Measurements from ENCODE around the gene SMAD5. TPM values are rescaled to one million over a fixed set of nuclear protein-coding genes. Genes with fewer than 3 reads are reported as not detected.

SMAD5 gene
- total RNA-seq, 1 donor from 2014 or later, result 68.5 TPM

DNA sequence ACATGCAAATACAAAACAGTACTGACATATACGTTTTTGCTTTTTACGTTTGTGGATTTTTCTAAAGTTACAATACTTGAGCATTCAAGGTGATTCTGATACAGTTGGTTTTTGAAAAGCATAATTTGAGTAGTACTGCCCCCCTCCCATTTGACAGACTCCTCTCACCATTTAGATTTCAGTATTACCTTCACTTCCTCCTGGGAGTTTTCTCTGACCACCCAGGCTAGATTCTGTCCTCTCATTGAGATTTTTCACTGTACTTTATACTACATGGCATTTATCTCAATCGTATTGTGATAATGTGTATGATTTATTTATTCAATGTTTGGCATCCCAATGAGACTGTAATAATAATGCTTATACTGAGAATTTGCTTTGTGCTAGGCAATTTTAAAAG, 32.8 kb upstream of the SMAD5 start:
- Mint-ChIP-seq H3K36me3 (ENCODE audit: low read depth, unreplicated experiment) (no peaks in the 10 kb centered on the region), H3K4me3 (ENCODE audit: unreplicated experiment) (no peak overlapping the region), H3K9me3 (ENCODE audit: unreplicated experiment) (peaks cover 4% of the 10 kb centered on the region), H3K27ac (ENCODE audit: unreplicated experiment) (no peak overlapping the region), H3K4me1 (ENCODE audit: unreplicated experiment) (peaks cover 12% of the 10 kb centered on the region), H3K27me3 (ENCODE audit: unreplicated experiment) (peaks cover 4% of the 10 kb centered on the region)
- TF ChIP-seq, protein P1, sequence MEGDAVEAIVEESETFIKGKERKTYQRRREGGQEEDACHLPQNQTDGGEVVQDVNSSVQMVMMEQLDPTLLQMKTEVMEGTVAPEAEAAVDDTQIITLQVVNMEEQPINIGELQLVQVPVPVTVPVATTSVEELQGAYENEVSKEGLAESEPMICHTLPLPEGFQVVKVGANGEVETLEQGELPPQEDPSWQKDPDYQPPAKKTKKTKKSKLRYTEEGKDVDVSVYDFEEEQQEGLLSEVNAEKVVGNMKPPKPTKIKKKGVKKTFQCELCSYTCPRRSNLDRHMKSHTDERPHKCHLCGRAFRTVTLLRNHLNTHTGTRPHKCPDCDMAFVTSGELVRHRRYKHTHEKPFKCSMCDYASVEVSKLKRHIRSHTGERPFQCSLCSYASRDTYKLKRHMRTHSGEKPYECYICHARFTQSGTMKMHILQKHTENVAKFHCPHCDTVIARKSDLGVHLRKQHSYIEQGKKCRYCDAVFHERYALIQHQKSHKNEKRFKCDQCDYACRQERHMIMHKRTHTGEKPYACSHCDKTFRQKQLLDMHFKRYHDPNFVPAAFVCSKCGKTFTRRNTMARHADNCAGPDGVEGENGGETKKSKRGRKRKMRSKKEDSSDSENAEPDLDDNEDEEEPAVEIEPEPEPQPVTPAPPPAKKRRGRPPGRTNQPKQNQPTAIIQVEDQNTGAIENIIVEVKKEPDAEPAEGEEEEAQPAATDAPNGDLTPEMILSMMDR (IDR thresholded peaks at IDR 0.05; ENCODE audit: unreplicated experiment), result no peak
- DNase-seq (ENCODE audit: low spot score), result no peak

DNA sequence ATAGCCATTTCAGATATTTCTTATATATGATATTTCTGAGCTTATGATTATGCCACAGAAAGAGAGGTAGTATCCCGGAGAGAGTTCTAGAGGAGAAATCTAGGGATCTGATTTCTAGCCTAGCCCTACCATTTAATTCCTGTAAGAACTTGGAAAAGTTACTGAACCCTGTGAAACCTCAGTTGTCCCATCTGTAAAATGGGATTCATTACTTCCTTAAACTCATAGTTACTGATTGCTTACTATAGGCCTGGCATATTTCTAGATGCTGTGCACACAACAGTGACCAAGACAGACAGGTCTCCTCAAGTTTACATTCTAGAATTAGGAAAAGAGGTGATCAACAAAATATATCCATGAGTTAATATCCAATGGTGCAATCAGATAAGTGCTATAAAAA, 30.8 kb upstream of the SMAD5 start:
- no peak for DNase-seq (ENCODE audit: low spot score)
- TF ChIP-seq, protein P1 (IDR thresholded peaks at IDR 0.05; ENCODE audit: unreplicated experiment), result no peak
- no peak overlapping the region for H3K4me3 Mint-ChIP-seq (ENCODE audit: unreplicated experiment)
- H3K9me3 Mint-ChIP-seq (ENCODE audit: unreplicated experiment), result peaks cover 4% of the 10 kb centered on the region
- no peak overlapping the region for H3K27ac Mint-ChIP-seq (ENCODE audit: unreplicated experiment)
- peaks cover 4% of the 10 kb centered on the region for H3K27me3 Mint-ChIP-seq (ENCODE audit: unreplicated experiment)
- H3K4me1 Mint-ChIP-seq (ENCODE audit: unreplicated experiment), result peaks cover 14% of the 10 kb centered on the region
- H3K36me3 Mint-ChIP-seq (ENCODE audit: low read depth, unreplicated experiment), result no peaks in the 10 kb centered on the region

DNA sequence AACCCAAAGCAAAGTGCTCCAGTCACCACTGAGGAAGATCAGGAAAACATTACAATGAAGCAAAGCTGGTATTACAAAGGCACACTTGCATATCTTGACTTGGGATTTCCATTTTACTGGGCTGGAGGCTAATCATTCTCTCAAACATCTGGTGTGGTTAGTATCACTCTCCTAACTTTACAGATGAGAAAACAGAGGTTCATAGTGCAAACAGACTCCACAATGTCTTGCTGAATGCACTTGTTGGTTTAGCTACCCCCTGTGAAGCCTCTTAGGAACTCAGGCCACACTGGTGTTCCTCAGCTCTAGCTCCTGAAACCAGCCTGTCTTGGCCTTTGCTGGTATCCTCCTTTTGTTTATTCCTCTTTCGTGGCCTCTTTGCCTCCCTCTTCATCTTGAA, 29.5 kb upstream of the SMAD5 start:
- Mint-ChIP-seq H3K9me3 (ENCODE audit: unreplicated experiment) (peaks cover 4% of the 10 kb centered on the region), H3K27ac (ENCODE audit: unreplicated experiment) (no peak overlapping the region), H3K4me3 (ENCODE audit: unreplicated experiment) (no peak overlapping the region), H3K36me3 (ENCODE audit: low read depth, unreplicated experiment) (no peaks in the 10 kb centered on the region), H3K27me3 (ENCODE audit: unreplicated experiment) (peaks cover 4% of the 10 kb centered on the region), H3K4me1 (ENCODE audit: unreplicated experiment) (peaks cover 14% of the 10 kb centered on the region)
- TF ChIP-seq, protein P1 (IDR thresholded peaks at IDR 0.05; ENCODE audit: unreplicated experiment), result no peak
- DNase-seq (ENCODE audit: low spot score), result no peak

DNA sequence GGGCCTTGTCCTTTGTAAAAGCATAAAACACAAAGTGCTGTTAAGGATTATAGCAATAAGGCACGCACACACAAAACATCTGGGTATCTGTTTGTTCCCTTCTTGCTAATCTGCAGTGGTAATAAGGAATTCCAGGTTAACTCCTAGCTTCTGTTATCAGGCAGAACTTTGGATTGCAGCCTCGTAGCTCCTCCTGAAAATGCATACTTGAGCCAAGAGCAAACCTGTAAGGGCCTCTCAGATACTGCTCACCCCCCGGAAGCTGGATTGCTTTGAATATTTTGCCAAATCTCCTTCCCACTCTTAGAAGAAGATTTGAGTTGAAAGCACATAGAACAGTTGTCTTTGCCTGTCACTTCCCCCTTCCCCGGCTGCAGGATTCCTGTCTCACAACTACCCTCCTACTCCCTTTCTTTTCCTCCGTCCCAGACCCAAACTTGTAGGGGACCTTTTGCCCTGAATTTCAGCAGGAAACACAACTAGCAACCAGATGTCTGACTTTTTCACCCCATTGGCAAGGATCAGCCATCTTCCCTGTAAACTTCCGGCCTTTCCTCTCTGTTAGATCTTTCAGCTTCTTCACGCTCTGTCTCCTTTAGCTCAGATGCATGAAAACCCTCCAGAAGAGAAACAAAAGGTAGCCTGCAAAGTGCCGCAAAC, 28.2 kb upstream of the SMAD5 start:
- TF ChIP-seq, protein P1 (IDR thresholded peaks at IDR 0.05; ENCODE audit: unreplicated experiment), result no peak
- no peak overlapping the region for H3K27ac Mint-ChIP-seq (ENCODE audit: unreplicated experiment)
- DNase-seq (ENCODE audit: low spot score), result no peak
- H3K36me3 Mint-ChIP-seq (ENCODE audit: low read depth, unreplicated experiment), result no peaks in the 10 kb centered on the region
- H3K9me3 Mint-ChIP-seq (ENCODE audit: unreplicated experiment), result peaks cover 4% of the 10 kb centered on the region
- H3K4me3 Mint-ChIP-seq (ENCODE audit: unreplicated experiment), result no peak overlapping the region
- H3K27me3 Mint-ChIP-seq (ENCODE audit: unreplicated experiment), result peaks cover 4% of the 10 kb centered on the region
- peaks cover 10% of the 10 kb centered on the region for H3K4me1 Mint-ChIP-seq (ENCODE audit: unreplicated experiment)

DNA sequence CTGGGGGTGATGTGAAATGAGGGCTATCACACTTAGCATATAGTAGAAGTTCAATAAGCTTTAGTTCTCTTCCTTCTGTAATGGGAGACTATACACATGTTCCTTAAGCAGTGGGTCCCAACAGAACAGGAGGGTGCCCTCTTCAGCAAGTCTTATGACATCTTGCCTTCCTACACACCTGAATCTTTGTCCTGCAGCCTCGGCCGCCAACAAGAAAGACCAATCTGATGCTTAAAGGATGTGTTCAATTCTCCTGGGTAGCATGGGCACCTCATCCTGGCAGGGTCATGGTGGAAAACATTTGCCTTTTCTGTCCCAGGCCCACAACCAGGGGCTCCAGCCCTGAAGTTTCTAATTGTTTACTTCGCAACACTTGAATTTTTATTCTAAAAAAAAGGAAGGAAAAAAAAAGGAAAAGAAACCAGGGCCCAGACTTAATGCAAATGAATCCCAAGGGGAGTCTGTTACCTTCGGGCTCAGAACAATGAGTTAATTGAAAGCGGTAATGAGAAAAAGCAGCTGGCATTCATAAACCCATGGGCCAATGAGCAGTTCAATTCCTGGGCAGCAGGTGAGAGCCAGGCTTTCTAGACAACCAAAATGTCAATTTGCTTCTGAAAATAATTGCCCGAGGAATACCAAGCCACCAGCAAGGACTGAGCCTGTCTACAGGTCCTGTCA, 26.2 kb upstream of the SMAD5 start:
- Mint-ChIP-seq H3K4me3 (ENCODE audit: unreplicated experiment) (no peak overlapping the region), H3K27me3 (ENCODE audit: unreplicated experiment) (peaks cover 5% of the 10 kb centered on the region), H3K27ac (ENCODE audit: unreplicated experiment) (no peak overlapping the region), H3K9me3 (ENCODE audit: unreplicated experiment) (peaks cover 4% of the 10 kb centered on the region), H3K36me3 (ENCODE audit: low read depth, unreplicated experiment) (no peaks in the 10 kb centered on the region), H3K4me1 (ENCODE audit: unreplicated experiment) (peaks cover 10% of the 10 kb centered on the region)
- TF ChIP-seq, protein P1 (IDR thresholded peaks at IDR 0.05; ENCODE audit: unreplicated experiment), result no peak
- DNase-seq (ENCODE audit: low spot score), result no peak

Data from endothelial cell (in vitro differentiated cells).